K562 (cell line): ENCODE measurements around the gene SSBP2. TPM values are rescaled to one million over a fixed set of nuclear protein-coding genes. Genes with fewer than 3 reads are reported as not detected.

ENCODE experiments used
- ATAC-seq: fragments of 200-7000 bp; cut with Tn5 transposase; 3 replicates; pipeline ENCODE4 v1.9.1; 2020; ENCODE audit warnings: moderate library complexity
- BruUV-seq: library from RNA; stranded (reverse); fragments of 400-500 nt; replicated peaks from 2 replicates; lab custom pipeline; 2021; lab: Mats Ljungman, UMichigan
- CTCF ChIA-PET: fragments of 300-600 bp; formaldehyde crosslinking; extraction: SDS; loops from one replicate; lab custom pipeline; 2021; ENCODE audit warnings: low intra/inter-chr PET ratio; lab: Yijun Ruan, JAX
- POLR2A ChIA-PET: fragments of 300-600, 350-650 bp; sonication (Branson Sonifier 250); formaldehyde crosslinking; extraction: SDS; loops from one replicate; lab custom pipeline; 2021; ENCODE audit warnings: antibody characterized with exemption, inconsistent platforms; lab: Yijun Ruan, JAX
- DNase-seq, 4 experiments: peaks; one replicate each; pipeline versions ENCODE4 v3.0.0 to v3.0.0-alpha.2; 2011 to 2018; ENCODE audit warnings: low spot score in 3 of 4, mixed read lengths in 3 of 4; ENCODE audit errors: extremely low read depth in 1 of 4
- FAIRE-seq: peaks from 2 replicates; lab custom pipeline; 2011; peaks lifted over from hg19 to GRCh38; lab: Jason Lieb, UNC
- H2AFZ ChIP-seq: 2 replicates; pipeline ENCODE4 v1.6.0; 2011; ENCODE audit warnings: low read depth, low read length, control low read depth, inconsistent platforms
- H3K27ac ChIP-seq: fragments of 200-600 bp; 3 replicates; pipeline ENCODE4 v1.8.0; 2011; ENCODE audit warnings: low read depth, mild to moderate bottlenecking, control low read depth, inconsistent platforms, low read length, moderate library complexity, mixed read lengths; ENCODE audit errors: extremely low read depth
- H3K27me3 ChIP-seq, 2 experiments: fragments of 300-600 bp in 1 of 2; 2 replicates in 1 of 2; 3 replicates in 1 of 2; pipeline versions ENCODE4 v1.6.0 to v1.8.0; 2011; ENCODE audit warnings: inconsistent platforms in 2 of 2, low read length in 2 of 2, mild to moderate bottlenecking in 1 of 2, mixed read lengths in 1 of 2, moderate library complexity in 1 of 2; ENCODE audit not compliant: control insufficient read depth in 2 of 2, insufficient read depth in 2 of 2
- H3K36me3 ChIP-seq: fragments of 300-600 bp; 3 replicates; pipeline ENCODE4 v1.8.0; 2011; ENCODE audit warnings: mild to moderate bottlenecking, low read length, inconsistent platforms; ENCODE audit not compliant: control insufficient read depth, insufficient read depth
- H3K4me1 ChIP-seq, 2 experiments: fragments of 200-600 bp in 1 of 2; replicated peaks in 1 of 2; 2 replicates in 1 of 2; 3 replicates in 1 of 2; pipeline versions ENCODE4 v1.5.1 to v1.8.0; 2011; ENCODE audit warnings: inconsistent platforms in 2 of 2, low read length in 2 of 2, mild to moderate bottlenecking in 1 of 2, mixed read lengths in 1 of 2, moderate library complexity in 1 of 2; ENCODE audit not compliant: control insufficient read depth in 2 of 2, insufficient read depth in 2 of 2
- H3K4me2 ChIP-seq: 2 replicates; pipeline ENCODE4 v1.6.1; 2011; ENCODE audit warnings: low read length, control low read depth, inconsistent platforms, mixed read lengths; ENCODE audit not compliant: insufficient read depth
- H3K4me3 ChIP-seq: fragments of 200-600 bp; sonication (generic), shearing (Covaris generic); 2 replicates; pipeline ENCODE4 v1.5.1; 2016; ENCODE audit warnings: control low read depth, inconsistent platforms
- H3K79me2 ChIP-seq: fragments of 200-600 bp; 3 replicates; pipeline ENCODE4 v1.8.0; 2011; ENCODE audit warnings: low read length, inconsistent platforms; ENCODE audit not compliant: control insufficient read depth, insufficient read depth
- H3K9ac ChIP-seq, 2 experiments: 2 replicates each; pipeline versions ENCODE4 v1.6.0 to v1.6.1; 2011; ENCODE audit warnings: low read depth in 2 of 2, low read length in 2 of 2, control low read depth in 1 of 2, inconsistent platforms in 1 of 2, mild to moderate bottlenecking in 1 of 2, mixed read lengths in 1 of 2; ENCODE audit not compliant: insufficient read depth in 1 of 2
- H3K9me1 ChIP-seq: one replicate; pipeline ENCODE4 v1.6.0; 2011; ENCODE audit warnings: inconsistent platforms, mild to moderate bottlenecking, low read length, moderate library complexity; ENCODE audit not compliant: control insufficient read depth, insufficient read depth
- H3K9me3 ChIP-seq: replicated peaks from 2 replicates; pipeline ENCODE4 v1.5.1; 2011; ENCODE audit warnings: low read depth, low read length, inconsistent platforms; ENCODE audit not compliant: control insufficient read depth, insufficient read depth
- H4K20me1 ChIP-seq: replicated peaks from 2 replicates; pipeline ENCODE4 v1.6.1; 2011; ENCODE audit warnings: low read length, inconsistent platforms, mixed read lengths; ENCODE audit not compliant: control insufficient read depth, insufficient read depth
- ARID1B ChIP-seq: fragments of 450-650 bp; IDR thresholded peaks from 2 replicates; pipeline ENCODE4 v1.6.1; 2016; ENCODE audit warnings: antibody characterized with exemption, mild to moderate bottlenecking, inconsistent platforms
- BACH1 ChIP-seq: fragments of 200-800 bp; sonication (Bioruptor generic); IDR thresholded peaks from 2 replicates; pipeline ENCODE4 v1.6.1; 2016; ENCODE audit warnings: missing genetic modification characterization, missing compliant biosample characterization
- HDAC3 ChIP-seq: fragments of 450-650 bp; IDR thresholded peaks from 2 replicates; pipeline ENCODE4 v1.6.1; 2018; ENCODE audit warnings: borderline replicate concordance, mild to moderate bottlenecking, moderate library complexity; ENCODE audit not compliant: partially characterized antibody
- MAFF ChIP-seq: IDR thresholded peaks from 2 replicates; pipeline ENCODE4 v1.6.1; 2012; ENCODE audit warnings: low read length, improper control_type of control experiment
- MAFK ChIP-seq: IDR thresholded peaks from 2 replicates; pipeline ENCODE4 v1.6.1; 2011; ENCODE audit warnings: low read length, improper control_type of control experiment
- MBD2 ChIP-seq: sonication (generic); IDR thresholded peaks from 2 replicates; pipeline ENCODE4 v1.6.1; 2016; ENCODE audit warnings: low read depth, borderline replicate concordance
- NFE2 ChIP-seq: IDR thresholded peaks from 2 replicates; pipeline ENCODE4 v1.6.1; 2014; ENCODE audit warnings: antibody characterized with exemption, low read depth
- TCF3 ChIP-seq: sonication (generic); formaldehyde crosslinking; IDR thresholded peaks from 2 replicates; pipeline ENCODE4 v1.4.0; 2020; ENCODE audit warnings: mild to moderate bottlenecking, missing genetic modification reagents
- U2AF1 ChIP-seq: fragments of 200-400 bp; formaldehyde crosslinking; optimal IDR thresholded peaks from 2 replicates; pipeline ENCODE3; 2017; ENCODE audit warnings: mild to moderate bottlenecking, low read depth, low read length, moderate library complexity
- ZNF507 ChIP-seq: conservative IDR thresholded peaks from 2 replicates; pipeline ENCODE4 v1.6.1; 2017; ENCODE audit warnings: missing genetic modification characterization, missing compliant biosample characterization
- ZNF717 ChIP-seq: fragments of 250-450 bp; sonication (Bioruptor Pico); IDR thresholded peaks from 2 replicates; pipeline ENCODE4 v1.5.0; 2021
- ZNF77 ChIP-seq: fragments of 250-450 bp; sonication (Bioruptor Pico); IDR thresholded peaks from 2 replicates; pipeline ENCODE4 v1.5.0; 2020
- WGBS: fragments of 100-300 bp; shearing (Covaris generic); methylation state at CpG from one replicate; pipeline ENCODE4 v1.1.6; 2016; ENCODE audit warnings: low coverage, mixed read lengths; ENCODE audit not compliant: insufficient coverage; ENCODE audit errors: missing lambda C conversion rate; 5-methylcytosine and 5-hydroxymethylcytosine counted together
- in situ Hi-C: fragments of 300-500 bp; cut with MboI; formaldehyde crosslinking; loops from 4 replicates; pipeline ENCODE4 v1.15.0; 2018; ENCODE audit warnings: inconsistent platforms, mixed read lengths
- intact Hi-C: fragments of 100-400 bp; cut with micrococcal nuclease; formaldehyde crosslinking; loops from 2 replicates; pipeline ENCODE4 v1.14.2; 2022
- polyA plus RNA-seq, 8 experiments: library from polyadenylated mRNA; depleted of rRNA in 4 of 8; stranded (reverse) in 5 of 8; unstranded in 3 of 8; fragments of >200 nt; fragmentation: Nextera tagmentation in 2 of 8; fragmentation: Illumina TruSeq in 1 of 8; extraction: Ambion mirVana in 2 of 8; extraction: Trizol in 1 of 8; gene quantifications; 2 replicates each; pipeline versions ENCODE4 v1.2.1 to v1.2.3, GENCODE V29; 2011 to 2014; ENCODE audit warnings: inconsistent platforms in 1 of 8, missing spikeins in 1 of 8
- total RNA-seq, 7 experiments: library from RNA; depleted of rRNA in 6 of 7; stranded (reverse); fragments of >200 nt in 6 of 7; fragmentation: Illumina TruSeq in 2 of 7; extraction: Trizol in 2 of 7; gene quantifications; 2 replicates each; pipeline versions ENCODE4 v1.2.1 to v1.2.3, GENCODE V29; 2011 to 2021; ENCODE audit warnings: low replicate concordance in 1 of 7
- TF ChIP-seq, protein P1 (sequence below), 2 experiments: fragments of 450-650 bp; IDR thresholded peaks; 2 replicates each; pipeline ENCODE4 v1.6.1; 2016
- TF ChIP-seq, protein P2 (sequence below): sonication (generic); IDR thresholded peaks from 2 replicates; pipeline ENCODE4 v1.6.1; 2016

SSBP2 gene
- total and polyA plus RNA-seq, 9 of the 15 experiments (the other 6 are each of a cell fraction or from before 2014, with no cell fraction given): 22.3 to 133 (median 42.1) TPM

DNA sequence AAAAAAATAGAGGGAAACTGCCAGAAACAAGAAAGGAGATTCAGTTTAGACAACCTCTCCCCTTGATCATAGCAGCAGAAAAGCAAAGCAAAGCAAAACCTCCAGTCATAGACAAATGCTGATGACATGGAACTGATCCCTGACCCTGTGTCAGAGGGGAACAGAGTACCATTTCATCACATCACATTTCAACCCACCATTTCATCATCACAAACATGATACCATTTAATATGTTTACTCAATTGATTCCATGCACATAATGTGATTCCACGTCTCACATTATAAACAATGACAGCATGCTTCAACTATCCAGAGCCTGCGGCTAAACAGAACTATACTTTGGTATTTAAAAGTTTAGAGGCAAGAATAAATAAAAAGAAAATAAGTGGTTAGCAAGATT is 328.2 kb downstream of the SSBP2 start:
- no TSS peak for BruUV-seq
- ChIA-PET POLR2A (no interaction called here), CTCF (no interaction called here)
- Histone ChIP-seq H2AFZ (no peak overlapping the region), H4K20me1 (no peaks in the 10 kb centered on the region), H3K27ac (no peak overlapping the region), H3K4me3 (no peak overlapping the region), H3K79me2 (no peaks in the 10 kb centered on the region), H3K9me3 (no peaks in the 10 kb centered on the region), H3K9me1 (no peaks in the 10 kb centered on the region), H3K4me1 (peaks cover 0 to 8% of the 10 kb centered on the region in 2 experiments; a peak in 3 of 5 replicates), H3K4me2 (no peak overlapping the region), H3K36me3 (0 out of 3 replicates have a peak, but pooled peaks cover 5% of the 10 kb centered on the region), H3K27me3 (no peaks in the 10 kb centered on the region), H3K9ac (no peak overlapping the region)
- intact Hi-C loops (loop anchor here (10.0 kb wide), 1 partner anchor 82 kb away; no protein-coding TSS in a partner anchor), in situ Hi-C loops (loop anchor here (10.0 kb wide), 1 partner anchor 422 kb away; no protein-coding TSS in a partner anchor)
- no peak for FAIRE-seq
- WGBS: 96% methylated on average over 2 of the region's 2 CpGs
- ATAC-seq: no peak
- TF ChIP-seq ZNF77 (CRISPR knock-in tag) (no peak), ZNF717 (CRISPR knock-in tag) (no peak)
- DNase-seq: no peak

DNA sequence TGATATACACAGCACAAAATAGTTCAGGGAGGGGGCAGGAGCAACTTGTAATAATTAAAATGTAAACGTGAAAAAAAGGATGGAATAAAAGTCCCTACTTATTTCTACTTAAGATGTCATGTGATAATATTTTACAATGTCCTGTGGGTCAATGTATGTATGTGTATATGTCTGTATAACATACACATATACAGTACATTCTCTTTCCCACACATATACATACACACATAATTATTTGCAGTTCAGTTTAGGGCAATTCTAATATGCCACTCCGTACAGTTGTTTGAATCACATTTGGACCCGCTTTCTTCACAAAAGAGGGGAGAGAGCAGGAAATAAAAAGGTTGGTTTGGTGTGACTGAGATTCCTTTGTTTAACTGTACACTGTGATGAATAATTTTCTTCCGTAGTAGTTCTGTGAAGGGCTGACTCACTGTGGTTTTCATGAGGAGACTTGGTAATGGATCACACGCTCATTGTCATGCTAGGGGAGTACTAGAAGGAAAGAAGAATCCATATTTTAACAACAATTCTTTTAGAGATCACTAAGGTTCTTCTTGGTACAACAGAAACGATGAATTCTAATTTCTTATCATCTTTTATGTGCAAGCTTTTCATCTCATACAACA is 330.7 kb downstream of the SSBP2 start:
- DNase-seq (peak in 2 of 4 experiments; percentile 29 to 41), ATAC-seq (peak; percentile 85), FAIRE-seq (no peak)
- Histone ChIP-seq H3K4me1 (peaks cover 0 to 8% of the 10 kb centered on the region in 2 experiments; a peak in 3 of 5 replicates), H3K36me3 (0 out of 3 replicates have a peak, but pooled peaks cover 5% of the 10 kb centered on the region), H3K9me1 (no peaks in the 10 kb centered on the region), H2AFZ (peak overlapping the region; percentile 11; the same call in 1 of the 2 replicates), H4K20me1 (no peaks in the 10 kb centered on the region), H3K79me2 (no peaks in the 10 kb centered on the region), H3K27me3 (no peaks in the 10 kb centered on the region), H3K27ac (peak overlapping the region; percentile 33; the same call in 1 of the 3 replicates), H3K9me3 (no peaks in the 10 kb centered on the region), H3K4me2 (no peak overlapping the region; the same call in 1 of the 2 replicates), H3K9ac (no peak overlapping the region), H3K4me3 (no peak overlapping the region)
- CTCF ChIA-PET: no interaction called here
- 36% methylated on average over 6 of the region's 6 CpGs for WGBS
- in situ Hi-C loops (loop anchor here (10.0 kb wide), 1 partner anchor 425 kb away; no protein-coding TSS in a partner anchor), intact Hi-C loops (loop anchor here (10.0 kb wide), 1 partner anchor 85 kb away; no protein-coding TSS in a partner anchor)
- BruUV-seq: TSS peak; percentile 35
- POLR2A ChIA-PET: no interaction called here
- TF ChIP-seq ARID1B: 0 out of 2 replicates have a peak, but pooled peaks have one; percentile 16
- TF ChIP-seq, protein P1, sequence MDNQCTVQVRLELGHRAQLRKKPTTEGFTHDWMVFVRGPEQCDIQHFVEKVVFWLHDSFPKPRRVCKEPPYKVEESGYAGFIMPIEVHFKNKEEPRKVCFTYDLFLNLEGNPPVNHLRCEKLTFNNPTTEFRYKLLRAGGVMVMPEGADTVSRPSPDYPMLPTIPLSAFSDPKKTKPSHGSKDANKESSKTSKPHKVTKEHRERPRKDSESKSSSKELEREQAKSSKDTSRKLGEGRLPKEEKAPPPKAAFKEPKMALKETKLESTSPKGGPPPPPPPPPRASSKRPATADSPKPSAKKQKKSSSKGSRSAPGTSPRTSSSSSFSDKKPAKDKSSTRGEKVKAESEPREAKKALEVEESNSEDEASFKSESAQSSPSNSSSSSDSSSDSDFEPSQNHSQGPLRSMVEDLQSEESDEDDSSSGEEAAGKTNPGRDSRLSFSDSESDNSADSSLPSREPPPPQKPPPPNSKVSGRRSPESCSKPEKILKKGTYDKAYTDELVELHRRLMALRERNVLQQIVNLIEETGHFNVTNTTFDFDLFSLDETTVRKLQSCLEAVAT (IDR thresholded peaks at IDR 0.05): 0 out of 4 replicates have a peak, but pooled peaks of 1 of the 2 experiments have one; percentile 19
- peak; percentile 47; the same call in 1 of the 2 replicates for TF ChIP-seq MAFF
- 0 out of 2 replicates have a peak, but pooled peaks have one; percentile 16 for TF ChIP-seq ZNF507 (tag)
- 0 out of 2 replicates have a peak, but pooled peaks have one; percentile 26 for TF ChIP-seq MAFK
- TF ChIP-seq TCF3 (CRISPR knock-in tag): no peak
- TF ChIP-seq NFE2: peak; percentile 79
- TF ChIP-seq, protein P2, sequence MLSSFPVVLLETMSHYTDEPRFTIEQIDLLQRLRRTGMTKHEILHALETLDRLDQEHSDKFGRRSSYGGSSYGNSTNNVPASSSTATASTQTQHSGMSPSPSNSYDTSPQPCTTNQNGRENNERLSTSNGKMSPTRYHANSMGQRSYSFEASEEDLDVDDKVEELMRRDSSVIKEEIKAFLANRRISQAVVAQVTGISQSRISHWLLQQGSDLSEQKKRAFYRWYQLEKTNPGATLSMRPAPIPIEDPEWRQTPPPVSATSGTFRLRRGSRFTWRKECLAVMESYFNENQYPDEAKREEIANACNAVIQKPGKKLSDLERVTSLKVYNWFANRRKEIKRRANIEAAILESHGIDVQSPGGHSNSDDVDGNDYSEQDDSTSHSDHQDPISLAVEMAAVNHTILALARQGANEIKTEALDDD: peak; percentile 85
- TF ChIP-seq U2AF1: no peak
- no peak for TF ChIP-seq HDAC3
- TF ChIP-seq BACH1 (tag): peak; percentile 57; the same call in 1 of the 2 replicates
- no peak for TF ChIP-seq MBD2
